GM21367 (cell line): ENCODE measurements around the gene TAF8.

Source experiments
- ATAC-seq: cut with Tn5 transposase; IDR thresholded peaks from one replicate; pipeline ENCODE4 v1.9.1; 2021; ENCODE audit not compliant: unreplicated experiment

TAF8 gene

GRCh38 chr6:42049948-42050296 lies 402 bp upstream of the TAF8 start:
- no peak for ATAC-seq

GRCh38 chr6:42051268-42051653 lies 937 bp downstream of the TAF8 start:
- ATAC-seq: no peak

DNA sequence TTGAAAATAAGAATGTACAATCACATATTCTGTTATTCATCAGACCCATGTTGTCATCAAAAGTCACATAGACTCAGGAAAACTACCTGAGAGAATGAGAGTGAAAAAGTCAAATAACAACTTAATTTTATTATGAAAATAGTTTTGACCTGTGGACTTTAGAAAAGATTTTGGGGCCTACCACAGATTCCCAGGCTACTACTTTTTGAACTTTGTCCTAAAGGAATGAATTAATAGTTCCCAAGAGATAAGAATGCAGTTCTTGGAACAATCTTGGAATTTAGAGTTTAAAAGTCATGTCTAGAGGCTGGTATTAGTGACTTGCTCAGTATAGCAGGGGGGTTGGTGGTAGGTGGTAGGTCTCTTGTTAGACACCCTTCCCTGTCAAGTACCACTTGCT lies 3.3 kb downstream of the TAF8 start:
- ATAC-seq: no peak

DNA sequence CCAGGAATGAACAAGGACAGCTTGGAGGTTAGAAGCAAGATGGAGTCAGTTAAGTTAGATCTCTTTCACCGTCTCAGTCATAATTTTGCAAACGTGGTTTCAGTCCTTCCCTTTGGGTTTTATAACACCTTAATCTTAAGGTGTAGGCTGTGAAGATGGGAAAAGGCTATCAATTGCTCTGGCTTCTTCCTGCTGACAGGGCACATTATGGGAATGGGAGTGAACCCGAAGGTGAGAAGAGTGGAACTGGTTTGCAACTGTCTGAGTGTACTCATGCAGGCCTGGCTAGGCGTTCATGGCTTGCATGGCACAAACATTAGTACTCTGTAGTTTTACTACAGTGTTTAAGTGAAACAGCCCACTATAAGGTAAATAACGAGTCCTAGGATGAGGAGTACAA lies 9.4 kb downstream of the TAF8 start:
- no peak for ATAC-seq

DNA sequence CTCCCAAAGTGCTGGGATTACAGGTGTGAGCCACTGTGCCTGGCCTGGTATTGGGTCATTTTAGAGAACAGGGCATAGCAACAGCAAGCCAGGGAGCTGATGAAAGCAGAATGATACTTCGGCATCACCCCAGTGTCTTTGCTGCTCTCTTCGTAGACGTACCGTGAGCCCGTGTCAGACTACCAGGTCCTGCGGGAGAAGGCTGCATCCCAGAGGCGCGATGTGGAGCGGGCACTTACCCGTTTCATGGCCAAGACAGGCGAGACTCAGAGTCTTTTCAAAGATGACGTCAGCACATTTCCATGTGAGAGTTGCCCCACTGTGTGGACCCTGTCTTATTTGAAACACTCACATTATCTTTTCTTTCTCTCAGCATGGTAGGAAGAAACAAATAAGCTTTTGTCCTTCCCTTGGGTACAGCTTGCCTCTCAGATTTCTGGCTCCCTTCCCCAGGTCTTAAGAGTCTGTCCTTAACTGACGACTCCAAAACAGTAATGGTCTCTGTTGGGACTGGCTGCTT lies 15.9 kb downstream of the TAF8 start:
- ATAC-seq: no peak

DNA sequence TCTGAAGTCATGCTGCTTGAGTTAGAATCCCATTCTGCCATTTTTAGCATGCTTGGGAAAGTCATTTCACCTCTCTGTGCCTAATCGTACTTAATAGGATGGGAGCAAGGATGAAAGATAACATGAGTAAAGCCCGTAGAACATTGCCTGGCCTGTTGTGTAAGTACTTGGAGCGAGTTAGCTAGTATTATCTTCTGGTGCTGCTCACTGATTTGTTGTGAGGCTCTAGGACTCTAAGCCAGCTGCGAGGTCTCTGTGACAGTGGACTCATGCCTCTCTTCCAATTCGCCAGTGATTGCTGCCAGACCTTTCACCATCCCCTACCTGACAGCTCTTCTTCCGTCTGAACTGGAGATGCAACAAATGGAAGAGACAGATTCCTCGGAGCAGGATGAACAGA lies 17.8 kb downstream of the TAF8 start:
- ATAC-seq: no peak

GRCh38 chr6:42068872-42069522 lies 18.7 kb downstream of the TAF8 start:
- ATAC-seq: no peak

- no peak for ATAC-seq
Measured at GRCh38 chr6:42071881-42072583, 21.7 kb downstream of the TAF8 start.

DNA sequence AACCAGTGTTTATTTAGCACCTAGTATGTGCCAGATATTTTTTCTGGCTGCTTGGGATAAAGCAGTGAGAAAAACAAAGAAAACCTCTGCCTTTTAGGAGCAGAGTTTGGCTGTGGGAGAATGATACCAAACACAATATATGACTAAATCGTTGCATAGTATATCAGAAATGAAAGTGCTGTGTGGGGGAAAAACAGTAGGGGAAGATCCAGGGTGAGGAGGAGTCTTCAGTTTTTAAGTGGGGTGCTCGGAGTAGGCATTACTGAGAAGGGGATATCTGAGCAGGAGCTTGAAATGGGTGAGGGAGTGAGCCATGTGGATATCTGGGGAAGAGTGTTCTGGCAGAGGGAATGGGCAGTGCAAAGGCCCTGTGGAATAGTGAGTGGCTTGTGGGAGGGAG lies 23.0 kb downstream of the TAF8 start:
- ATAC-seq: no peak

GRCh38 chr6:42075159-42075838 lies 25.0 kb downstream of the TAF8 start:
- no peak for ATAC-seq

DNA sequence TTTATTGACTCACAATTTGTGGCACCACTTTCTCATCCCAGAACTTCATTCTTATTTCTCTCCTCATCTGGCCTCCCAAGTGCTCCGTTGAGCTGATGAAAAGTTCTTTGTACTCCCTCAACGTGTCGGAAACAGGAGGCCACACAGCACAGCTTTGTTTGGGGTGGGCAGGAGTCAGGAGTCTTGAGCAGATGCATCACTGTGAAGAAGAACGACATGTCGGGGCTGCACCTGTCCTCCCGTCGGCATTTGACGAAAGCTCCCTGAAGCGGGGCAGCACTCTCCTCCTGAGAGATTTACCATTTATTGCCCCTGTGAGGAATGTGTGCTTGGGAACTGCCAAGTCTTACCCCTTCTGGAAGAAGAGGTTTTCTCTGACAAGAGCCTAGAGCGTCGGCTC lies 28.1 kb downstream of the TAF8 start:
- no peak for ATAC-seq

GRCh38 chr6:42079941-42080464 lies 29.7 kb downstream of the TAF8 start:
- no peak for ATAC-seq

GRCh38 chr6:42083530-42083929 lies 33.2 kb downstream of the TAF8 start:
- ATAC-seq: no peak

DNA sequence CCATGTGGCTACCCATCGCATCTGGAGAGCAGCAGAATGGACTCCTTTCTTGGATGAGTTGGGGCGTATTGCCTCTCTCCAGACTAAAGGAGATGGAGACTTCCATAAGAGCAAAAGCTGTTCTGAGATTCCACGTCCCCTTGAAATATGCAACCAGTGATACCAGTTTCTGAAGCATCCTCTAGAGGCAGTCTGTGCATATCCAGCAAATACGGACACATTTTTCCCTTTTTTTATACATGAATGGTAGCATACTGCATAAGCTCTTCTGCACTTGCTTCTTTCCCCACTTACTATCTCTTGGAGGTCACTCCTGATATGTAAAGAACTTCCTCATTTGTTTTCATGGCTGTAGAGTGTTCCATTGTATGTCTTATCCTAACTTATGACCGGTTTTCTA lies 34.6 kb downstream of the TAF8 start:
- no peak for ATAC-seq

DNA sequence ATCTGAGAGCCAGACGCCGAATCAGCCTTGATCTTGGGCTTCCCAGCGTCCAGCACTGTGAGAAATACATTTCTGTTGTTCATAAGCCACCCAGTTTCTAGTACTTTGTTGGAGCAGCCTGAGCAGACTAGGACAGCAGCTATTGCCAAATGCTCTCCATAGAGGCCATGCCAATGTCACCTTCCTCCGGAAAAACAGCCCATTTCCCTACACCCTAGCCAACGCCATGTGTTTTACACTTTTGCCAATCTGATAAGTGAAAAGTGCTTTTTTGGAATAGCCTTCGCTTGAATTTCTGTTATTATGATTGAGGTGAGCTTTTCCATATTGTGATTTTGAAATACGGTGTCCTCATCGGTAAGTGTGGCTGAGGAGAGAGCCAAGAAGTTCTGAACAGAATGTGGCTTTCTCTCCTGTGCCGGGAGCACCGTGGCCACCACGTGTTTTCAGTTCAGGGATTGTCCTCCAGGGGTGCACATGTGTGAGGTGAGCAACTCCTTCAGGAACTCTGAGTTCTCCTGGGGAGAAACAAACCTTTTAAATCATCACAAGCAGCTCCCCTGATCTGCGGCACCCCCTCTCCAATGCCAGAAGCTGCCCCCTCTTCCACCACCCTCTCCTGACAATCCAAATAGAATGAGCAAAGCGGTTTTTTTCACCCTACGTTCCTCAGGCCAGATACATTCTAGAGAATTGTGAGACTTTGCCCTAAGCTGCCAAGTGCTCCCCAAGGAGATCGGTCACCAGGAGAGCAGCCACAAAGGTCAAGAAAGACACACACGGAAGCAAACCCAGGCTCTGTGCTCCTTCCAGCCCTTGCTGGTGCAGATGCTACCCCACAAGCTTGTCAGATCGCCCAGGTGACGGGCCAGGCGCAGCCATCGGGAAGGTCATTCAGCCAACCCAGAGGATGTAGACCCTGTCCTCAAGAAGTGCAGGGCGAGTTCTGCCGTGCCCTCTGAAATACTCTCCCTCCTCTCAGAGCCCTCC lies 36.0 kb downstream of the TAF8 start:
- no peak for ATAC-seq

DNA sequence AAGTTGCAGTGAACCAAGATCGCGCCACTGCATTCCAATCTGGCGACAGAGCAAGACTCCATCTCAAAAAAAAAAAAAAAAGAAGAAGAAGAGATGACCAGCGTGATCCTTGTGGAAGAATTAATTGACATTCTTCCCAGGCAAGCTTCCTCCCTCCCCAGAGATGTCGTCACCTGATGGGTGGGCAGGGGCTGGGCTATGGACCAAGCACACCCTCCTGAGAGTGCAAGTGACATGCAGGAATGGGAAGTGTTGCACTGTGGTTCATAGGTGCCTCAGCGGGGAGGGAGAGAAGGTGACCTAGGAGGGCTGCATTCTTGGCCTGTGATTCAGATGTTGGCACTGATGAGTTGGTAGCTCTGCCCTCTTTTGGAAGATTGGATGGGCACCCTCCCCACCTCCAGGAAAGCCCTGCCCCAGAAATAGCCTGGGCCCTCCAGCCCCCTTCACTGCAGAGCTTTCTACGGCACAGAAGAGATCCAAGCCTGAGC lies 37.8 kb downstream of the TAF8 start:
- no peak for ATAC-seq

DNA sequence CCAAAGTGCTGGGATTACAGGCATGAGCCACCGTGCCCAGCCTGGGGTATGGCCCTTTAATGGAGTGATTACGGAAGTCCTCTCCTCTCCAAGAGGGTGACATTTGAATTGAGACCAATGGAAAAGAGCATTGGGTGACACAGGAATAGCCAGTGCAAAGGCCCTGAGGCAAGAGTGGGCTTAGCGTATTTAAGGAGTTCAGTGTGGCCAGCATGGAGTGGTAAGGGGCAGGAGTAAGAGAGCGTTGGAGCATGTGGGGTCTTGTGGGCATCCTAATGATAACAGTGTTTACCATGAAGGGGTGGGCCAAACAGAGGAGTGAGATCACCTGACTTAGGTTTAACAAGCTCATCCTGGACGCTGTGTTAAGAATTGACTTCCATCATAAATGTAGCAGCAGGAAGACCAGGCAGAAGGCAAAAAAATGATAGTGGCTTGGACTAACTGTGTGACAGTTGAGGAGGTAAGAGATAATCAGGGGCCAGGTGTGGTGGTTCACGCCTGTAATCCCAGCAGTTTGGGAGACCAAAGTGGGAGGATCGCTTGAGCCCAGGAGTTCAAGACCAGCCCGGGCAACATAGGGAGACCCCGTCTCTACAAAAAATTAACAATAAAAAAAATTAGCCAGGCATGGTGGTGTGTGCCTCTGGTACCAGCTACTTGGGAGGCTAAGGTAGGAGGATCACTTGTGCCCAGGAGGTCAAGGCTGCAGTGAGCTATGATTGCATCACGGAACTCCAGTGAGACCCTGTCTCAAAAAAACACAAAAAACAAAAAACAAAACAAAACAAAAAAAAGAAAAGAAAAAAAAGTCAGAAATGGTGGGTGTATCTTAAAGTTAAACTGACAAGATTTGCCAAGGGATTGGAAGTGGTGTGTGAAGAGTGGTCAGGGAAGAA lies 40.7 kb downstream of the TAF8 start:
- ATAC-seq: no peak

DNA sequence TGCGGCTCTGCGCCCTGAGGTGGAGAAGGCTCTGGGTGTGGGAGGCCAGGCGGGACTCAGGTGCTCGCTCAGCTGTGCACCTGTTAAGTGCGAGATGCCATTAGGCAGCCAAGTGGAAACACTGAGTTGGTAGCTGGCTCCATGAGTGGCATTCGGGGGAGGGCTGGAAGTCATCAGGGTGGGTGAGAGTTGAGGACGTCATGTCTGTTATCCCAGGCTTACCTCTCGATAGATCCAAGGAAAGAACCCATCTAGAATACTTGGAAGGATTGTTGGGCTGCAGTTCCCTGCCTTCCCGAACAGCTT lies 41.3 kb downstream of the TAF8 start:
- no peak for ATAC-seq

DNA sequence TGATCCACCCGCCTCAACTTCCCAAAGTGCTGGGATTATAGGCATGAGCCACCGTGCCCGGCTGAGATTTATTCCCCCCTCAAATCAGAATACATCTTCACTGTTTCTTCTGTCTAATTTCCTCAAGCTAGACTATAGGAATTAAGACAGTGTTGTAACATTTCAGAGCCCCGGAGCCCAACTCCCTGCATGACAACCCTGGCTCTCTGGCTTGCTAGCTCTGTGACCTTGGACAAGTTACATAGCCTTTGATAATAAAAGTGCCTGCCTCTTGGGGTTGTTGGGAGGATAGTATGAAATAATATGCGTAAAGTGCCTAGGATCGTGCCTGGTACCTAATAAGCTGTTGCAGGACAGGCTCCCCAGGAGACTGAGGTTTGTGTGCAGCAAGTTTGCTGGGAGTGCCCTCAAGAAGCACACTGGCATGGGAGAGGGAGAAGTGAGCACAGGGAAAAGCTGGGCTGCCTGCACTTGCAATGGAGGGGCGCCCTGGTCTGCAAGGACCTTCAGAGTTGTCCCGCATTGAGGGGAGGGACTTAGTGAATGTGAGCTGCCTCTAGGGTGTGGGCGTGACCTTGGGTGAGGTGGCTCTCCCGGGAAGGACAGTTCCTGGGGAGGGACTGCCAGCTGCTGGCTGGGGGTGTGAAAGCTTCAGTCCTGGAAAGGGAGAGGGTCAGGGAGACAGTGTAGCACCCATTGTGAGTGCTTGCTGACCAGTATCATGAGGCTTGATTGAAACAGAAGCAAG lies 43.4 kb downstream of the TAF8 start:
- no peak for ATAC-seq
